Measurements from ENCODE around the gene MBNL3. TPM values are rescaled to one million over a fixed set of nuclear protein-coding genes. Genes with fewer than 3 reads are reported as not detected.

Gene MBNL3
- total and polyA plus RNA-seq, 7 donors = 1.7 to 5.8 (median 5.4) TPM

- H3K36me3 ChIP-seq = no peaks in the 10 kb centered on the region
- H3K4me1 ChIP-seq = no peaks in the 10 kb centered on the region
- TF ChIP-seq POLR2A (IDR thresholded peaks at IDR 0.05) (no peak), CTCF (IDR thresholded peaks at IDR 0.05) (no peak), EP300 (IDR thresholded peaks at IDR 0.05) (no peak), POLR2AphosphoS5 (IDR thresholded peaks at IDR 0.05) (no peak)
- no peak overlapping the region for H3K4me3 ChIP-seq
- H3K27ac ChIP-seq = no peak overlapping the region
- 33 to 82% methylated on average over 1 of the region's 1 CpG for WGBS, 2 donors
- no peaks in the 10 kb centered on the region for H3K9me3 ChIP-seq
- intact Hi-C loops (cut with DNase I) = no loop called here
- DNase-seq = no peak
- H3K27me3 ChIP-seq = no peaks in the 10 kb centered on the region
Measured at GRCh38 chrX:132504417-132504816, 15.6 kb upstream of the MBNL3 start.

GRCh38 chrX:132501606-132502005 is 12.8 kb upstream of the MBNL3 start:
- DNase-seq = no peak
- H3K4me1 ChIP-seq = no peaks in the 10 kb centered on the region
- peaks cover 0 to 3% (median 0%) of the 10 kb centered on the region in 3 donors for H3K27me3 ChIP-seq
- intact Hi-C loops (cut with DNase I) = no loop called here
- no peak overlapping the region for H3K4me3 ChIP-seq
- WGBS, 2 donors = 92 to 94% methylated on average over 2 of the region's 2 CpGs
- TF ChIP-seq POLR2AphosphoS5 (IDR thresholded peaks at IDR 0.05) = no peak
- no peak for TF ChIP-seq EP300 (IDR thresholded peaks at IDR 0.05)
- no peak for TF ChIP-seq POLR2A (IDR thresholded peaks at IDR 0.05)
- no peak for TF ChIP-seq CTCF (IDR thresholded peaks at IDR 0.05)
- H3K9me3 ChIP-seq = no peaks in the 10 kb centered on the region
- no peak overlapping the region for H3K27ac ChIP-seq
- no peaks in the 10 kb centered on the region for H3K36me3 ChIP-seq

- Histone ChIP-seq H3K4me1 (no peaks in the 10 kb centered on the region), H3K4me3 (no peak overlapping the region), H3K36me3 (no peaks in the 10 kb centered on the region), H3K9me3 (no peaks in the 10 kb centered on the region), H3K27ac (no peak overlapping the region), H3K27me3 (peaks cover 0 to 3% (median 0%) of the 10 kb centered on the region in 3 donors)
- no peak for TF ChIP-seq POLR2A (IDR thresholded peaks at IDR 0.05)
- no peak for TF ChIP-seq POLR2AphosphoS5 (IDR thresholded peaks at IDR 0.05)
- TF ChIP-seq CTCF (IDR thresholded peaks at IDR 0.05) = no peak
- no peak for TF ChIP-seq EP300 (IDR thresholded peaks at IDR 0.05)
- no peak for DNase-seq
- intact Hi-C loops (cut with DNase I) = no loop called here
- 91 to 93% methylated on average over 2 of the region's 2 CpGs for WGBS, 2 donors
Measured at GRCh38 chrX:132497432-132497831, 8.6 kb upstream of the MBNL3 start.

- WGBS, 2 donors = 79 to 94% methylated on average over 1 of the region's 1 CpG
- Histone ChIP-seq H3K4me1 (no peaks in the 10 kb centered on the region), H3K27ac (no peak overlapping the region), H3K27me3 (no peaks in the 10 kb centered on the region), H3K36me3 (no peaks in the 10 kb centered on the region), H3K4me3 (no peak overlapping the region), H3K9me3 (no peaks in the 10 kb centered on the region)
- intact Hi-C loops (cut with DNase I) = no loop called here
- no peak for DNase-seq
- no peak for TF ChIP-seq CTCF (IDR thresholded peaks at IDR 0.05)
- TF ChIP-seq POLR2A (IDR thresholded peaks at IDR 0.05) = no peak
- no peak for TF ChIP-seq POLR2AphosphoS5 (IDR thresholded peaks at IDR 0.05)
- TF ChIP-seq EP300 (IDR thresholded peaks at IDR 0.05) = no peak
Measured at GRCh38 chrX:132493095-132493494, 4.3 kb upstream of the MBNL3 start.

GRCh38 chrX:132491191-132491590 is 2.4 kb upstream of the MBNL3 start:
- intact Hi-C loops (cut with DNase I) = no loop called here
- H3K27ac ChIP-seq = no peak overlapping the region
- H3K4me3 ChIP-seq = no peak overlapping the region
- no peaks in the 10 kb centered on the region for H3K36me3 ChIP-seq
- peaks cover 0 to 3% (median 0%) of the 10 kb centered on the region in 3 donors for H3K27me3 ChIP-seq
- H3K4me1 ChIP-seq = no peaks in the 10 kb centered on the region
- TF ChIP-seq CTCF (IDR thresholded peaks at IDR 0.05) = no peak
- DNase-seq = no peak
- WGBS, 2 donors = 12 to 37% methylated on average over 3 of the region's 3 CpGs
- no peaks in the 10 kb centered on the region for H3K9me3 ChIP-seq

Data from sigmoid colon (tissue), 7 donors.